ENCODE data around the gene PDE6H.

Gene PDE6H

DNA sequence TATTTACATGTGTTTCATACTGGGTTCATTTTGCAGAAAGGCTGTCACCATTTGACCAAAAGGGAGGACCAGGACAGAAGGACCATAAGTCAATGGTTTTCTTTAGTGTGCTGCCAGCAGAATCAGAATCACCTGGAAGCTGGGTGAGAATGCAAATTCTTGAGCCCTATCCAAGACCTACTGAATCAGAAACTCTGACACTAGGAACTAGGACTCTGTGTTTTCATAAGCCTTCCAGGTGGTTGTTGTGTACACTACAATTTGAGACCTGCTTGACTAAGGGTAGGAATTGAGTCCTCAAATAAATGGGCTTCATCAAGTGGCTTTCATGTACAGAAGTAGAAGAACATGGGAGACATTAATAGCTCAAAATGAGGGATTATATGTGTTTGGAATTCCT, 32.2 kb downstream of the PDE6H start:
- peak; percentile 87 for DNase-seq

DNA sequence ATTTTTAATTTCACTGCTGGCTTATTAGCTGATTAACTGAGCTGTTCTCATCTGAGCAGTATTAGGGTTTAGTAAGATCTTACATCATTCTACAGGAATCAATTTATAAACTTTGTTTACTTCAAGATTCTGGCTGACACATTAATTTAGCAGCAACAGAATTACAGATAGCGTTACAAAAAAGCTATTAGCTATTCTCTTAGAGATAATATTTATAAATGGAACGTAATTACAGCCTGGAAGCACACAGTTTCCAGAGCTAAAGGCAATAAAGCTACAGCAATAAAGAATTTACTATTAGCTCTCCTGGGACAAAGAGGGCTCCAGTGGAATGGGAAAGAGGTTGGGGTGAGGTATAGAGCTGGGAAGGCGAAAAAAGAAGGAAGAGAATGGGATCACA, 34.7 kb downstream of the PDE6H start:
- no peak for DNase-seq

DNA sequence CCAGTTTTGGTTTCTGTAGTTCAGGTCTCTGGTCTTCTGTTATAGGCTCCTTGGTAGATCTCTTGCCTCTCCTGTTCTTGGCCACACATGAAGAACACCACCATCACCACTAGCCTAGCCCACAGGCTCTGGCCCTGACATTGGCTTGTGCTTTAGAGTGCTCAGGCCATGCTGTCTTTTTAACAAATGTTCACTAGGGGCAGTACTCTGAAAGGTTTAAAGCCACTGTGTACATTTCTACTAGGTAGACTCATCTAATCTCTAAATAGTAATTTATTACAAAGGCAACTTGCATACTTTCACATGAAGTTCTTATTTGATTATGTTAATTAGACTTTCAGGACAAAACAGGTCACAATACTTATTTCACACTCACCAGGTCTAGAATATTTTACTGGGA, 38.3 kb downstream of the PDE6H start:
- no peak for DNase-seq

DNA sequence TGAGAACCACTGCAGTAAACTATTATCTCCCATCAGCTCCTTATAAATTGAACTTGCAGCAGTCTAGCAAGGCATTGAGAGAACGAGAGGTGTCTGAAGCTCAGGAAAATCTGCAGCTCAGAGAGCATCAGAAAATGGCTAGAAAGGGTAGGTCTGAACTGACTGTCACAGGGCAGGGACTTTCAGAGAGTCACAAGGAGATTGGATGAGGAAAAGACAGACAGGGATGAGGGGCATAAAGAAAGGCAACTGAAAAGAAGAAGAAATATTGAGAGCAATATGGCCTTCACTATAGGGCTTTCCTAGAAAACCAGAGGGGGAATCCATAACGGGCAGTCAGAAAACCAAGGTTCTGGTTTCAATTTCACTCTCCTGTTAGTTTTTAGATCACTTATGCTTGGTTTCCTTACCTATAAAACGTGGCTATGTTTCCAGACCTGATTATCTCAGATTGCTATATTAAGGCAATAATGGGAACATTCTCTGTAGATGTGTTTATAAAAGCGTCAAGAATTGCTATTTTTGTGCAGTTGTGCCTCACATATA, 40.9 kb downstream of the PDE6H start:
- DNase-seq = no peak

DNA sequence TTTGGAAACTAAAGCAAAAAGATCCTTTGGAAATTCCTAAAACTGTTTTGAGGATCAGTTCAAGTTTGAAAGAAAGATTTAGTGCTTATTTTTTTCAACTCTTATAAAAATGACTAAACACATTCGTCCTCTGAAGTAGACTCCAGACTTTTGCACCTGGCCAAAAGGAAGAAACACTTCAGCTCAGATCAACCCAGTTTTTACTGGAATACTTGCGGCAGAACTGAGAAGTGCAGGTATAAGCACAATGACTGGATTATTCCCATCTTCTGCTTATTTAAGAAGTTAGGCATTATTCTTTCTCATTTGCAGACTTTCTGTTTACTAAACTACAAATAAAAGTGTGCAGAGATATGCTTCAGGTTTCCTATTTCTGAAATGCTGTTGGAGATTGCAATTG, 41.9 kb downstream of the PDE6H start:
- no peak for DNase-seq

DNA sequence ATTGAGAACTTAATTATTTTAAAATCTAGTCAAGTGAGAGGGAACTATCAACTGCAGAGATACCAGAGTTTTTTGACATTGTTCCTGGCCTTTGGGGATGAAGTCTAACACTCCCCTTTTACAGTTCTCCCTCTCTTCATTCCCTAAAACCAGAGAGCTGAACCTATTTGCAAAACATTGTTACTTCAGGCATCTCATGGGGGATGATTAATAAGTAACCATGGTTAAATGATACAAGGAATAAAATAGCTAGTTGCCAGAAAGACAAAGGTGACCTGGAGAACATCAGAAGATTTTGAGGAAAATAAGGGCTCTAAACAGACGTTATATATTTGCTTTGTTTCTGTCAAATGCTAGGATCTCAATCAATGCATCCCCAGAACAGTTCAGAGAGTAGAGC, 42.3 kb downstream of the PDE6H start:
- DNase-seq = no peak

DNA sequence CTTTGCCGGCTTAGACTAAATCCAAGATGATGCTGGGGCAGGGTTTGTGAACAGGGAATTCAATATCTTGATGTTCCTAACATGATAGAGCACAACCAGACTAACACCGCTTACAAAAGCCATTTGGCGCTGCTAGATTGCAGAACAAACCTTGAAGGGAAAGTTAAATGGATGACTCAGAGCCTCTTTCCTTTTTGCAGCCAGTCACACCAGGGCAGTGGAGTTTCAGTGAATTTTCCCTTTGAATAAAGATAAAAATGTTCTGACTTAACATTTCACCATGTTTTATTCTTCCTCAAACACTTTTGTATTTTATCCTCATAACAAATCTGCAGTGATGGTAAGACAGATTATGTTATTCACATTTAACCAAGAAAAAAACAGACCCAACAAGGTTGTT, 47.3 kb downstream of the PDE6H start:
- no peak for DNase-seq
